Psoas muscle (tissue), 8 donors: ENCODE results near the gene CFAP97D2. TPM values are rescaled to one million over a fixed set of nuclear protein-coding genes. Genes with fewer than 3 reads are reported as not detected.

Source experiments
- ATAC-seq, 4 donors: fragments of 200-7000 bp; cut with Tn5 transposase; one replicate each; pipeline ENCODE4 v1.9.1; 2020; ENCODE audit warnings: moderate library complexity in 3 of 4, mild to moderate bottlenecking in 2 of 4
- DNase-seq, 2 donors: peaks; one replicate each; pipeline ENCODE4 v3.0.0-alpha.2; 2020
- H3K27ac ChIP-seq: fragments of 200-600 bp; one replicate; pipeline ENCODE4 v1.8.0; 2022
- H3K27me3 ChIP-seq, 3 donors: fragments of 200-600 bp in 1 of 3; one replicate each; pipeline versions ENCODE4 v1.6.1 to v1.8.0; 2013 to 2022; ENCODE audit warnings: low read length in 2 of 3, mild to moderate bottlenecking in 2 of 3, moderate library complexity in 1 of 3; ENCODE audit not compliant: insufficient read depth in 3 of 3
- H3K36me3 ChIP-seq, 2 donors: fragments of 200-600 bp in 1 of 2; one replicate each; pipeline versions ENCODE4 v1.6.1 to v1.8.0; 2013 to 2022; ENCODE audit warnings: low read depth in 1 of 2, mild to moderate bottlenecking in 1 of 2, moderate library complexity in 1 of 2; ENCODE audit not compliant: insufficient read depth in 1 of 2
- H3K4me1 ChIP-seq: fragments of 200-600 bp; one replicate; pipeline ENCODE4 v1.8.0; 2022
- H3K4me3 ChIP-seq: fragments of 200-600 bp; one replicate; pipeline ENCODE4 v1.8.0; 2022; ENCODE audit warnings: mild to moderate bottlenecking
- H3K9me3 ChIP-seq: fragments of 200-600 bp; one replicate; pipeline ENCODE4 v1.8.0; 2022
- WGBS, 3 donors: extraction: QIAGEN DNeasy Blood & Tissue Kit; methylation state at CpG; one replicate each; pipeline versions ENCODE4 v1.1.6 to v1.1.7; 2013; 5-methylcytosine and 5-hydroxymethylcytosine counted together
- intact Hi-C, 2 donors: fragments of 100-400 bp; cut with DNase I; formaldehyde crosslinking; loops; one replicate each; pipeline versions ENCODE4 v1.11.0 to v1.14.2; 2022
- polyA plus RNA-seq, 3 donors: library from polyadenylated mRNA; stranded (reverse); fragments of 200-250 nt; gene quantifications; one replicate each; pipeline ENCODE4 v1.2.3, GENCODE V29; 2013
- total RNA-seq, 4 donors: library from RNA; stranded (reverse); fragmentation: NEBNext Ultra II Directional in 2 of 4; extraction: Animal tissue kit (Norgen Biotek cat#: 25700) in 2 of 4; gene quantifications; one replicate each; pipeline versions ENCODE4 v1.2.1 to v1.2.4, GENCODE V29; 2021 to 2023
- TF ChIP-seq, protein P1 (sequence below): fragments of 200-600 bp; IDR thresholded peaks from one replicate; pipeline ENCODE4 v1.8.0; 2022; ENCODE audit warnings: antibody characterized with exemption
- donor health status: healthy with polysubstance abuse.
- donor health status: DM: no; HTN: no; CAD: no; lungs with moderate emphysema.
- donor health status: Bipolar disorder and iron deficiency.
- donor health status: healthy.
- donor health status: DM: yes; HTN: yes; CAD: no.
- donor health status: DM: no; HTN: no; CAD: no.
- donor health status: DM: no; HTN: no; CAD: no.
- donor health status: DM: yes; HTN: yes; CAD: no.

Gene CFAP97D2
- total and polyA plus RNA-seq, 7 donors: 0.09 TPM; not detected in 6

DNA sequence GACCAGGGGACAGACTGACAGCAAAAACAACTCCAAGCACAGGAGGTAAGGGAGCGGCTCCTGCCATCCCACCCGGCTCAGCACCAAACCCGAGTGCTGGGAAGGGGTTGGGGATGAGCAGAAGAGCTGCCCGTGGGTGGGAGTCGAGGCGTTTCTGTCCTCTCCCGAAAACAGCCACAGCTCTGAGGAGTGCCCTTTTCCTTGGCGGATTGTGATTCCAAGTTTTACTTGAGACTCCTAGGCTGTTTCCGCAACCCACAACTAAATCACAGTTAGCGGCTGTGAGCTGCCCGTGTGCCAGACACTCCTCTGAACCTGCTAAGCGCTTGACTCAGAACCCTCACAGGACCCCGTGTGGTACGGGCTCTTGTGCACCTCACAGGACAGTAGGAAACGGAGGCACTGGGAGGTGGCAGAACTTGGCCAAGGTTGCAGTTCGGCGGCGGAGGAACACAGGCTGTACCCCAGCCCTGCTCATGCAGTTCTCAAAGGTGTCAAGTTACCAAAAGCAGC is 21.4 kb downstream of the CFAP97D2 start:
- TF ChIP-seq, protein P1, sequence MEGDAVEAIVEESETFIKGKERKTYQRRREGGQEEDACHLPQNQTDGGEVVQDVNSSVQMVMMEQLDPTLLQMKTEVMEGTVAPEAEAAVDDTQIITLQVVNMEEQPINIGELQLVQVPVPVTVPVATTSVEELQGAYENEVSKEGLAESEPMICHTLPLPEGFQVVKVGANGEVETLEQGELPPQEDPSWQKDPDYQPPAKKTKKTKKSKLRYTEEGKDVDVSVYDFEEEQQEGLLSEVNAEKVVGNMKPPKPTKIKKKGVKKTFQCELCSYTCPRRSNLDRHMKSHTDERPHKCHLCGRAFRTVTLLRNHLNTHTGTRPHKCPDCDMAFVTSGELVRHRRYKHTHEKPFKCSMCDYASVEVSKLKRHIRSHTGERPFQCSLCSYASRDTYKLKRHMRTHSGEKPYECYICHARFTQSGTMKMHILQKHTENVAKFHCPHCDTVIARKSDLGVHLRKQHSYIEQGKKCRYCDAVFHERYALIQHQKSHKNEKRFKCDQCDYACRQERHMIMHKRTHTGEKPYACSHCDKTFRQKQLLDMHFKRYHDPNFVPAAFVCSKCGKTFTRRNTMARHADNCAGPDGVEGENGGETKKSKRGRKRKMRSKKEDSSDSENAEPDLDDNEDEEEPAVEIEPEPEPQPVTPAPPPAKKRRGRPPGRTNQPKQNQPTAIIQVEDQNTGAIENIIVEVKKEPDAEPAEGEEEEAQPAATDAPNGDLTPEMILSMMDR: no peak
- ATAC-seq (peak in 2 of 4 donors; percentile 38 to 55), DNase-seq (no peak)
- H3K4me3 ChIP-seq: peak overlapping the region; percentile 27
- intact Hi-C loops: no loop called here
- H3K27me3 ChIP-seq: peaks cover 0 to 33% (median 9%) of the 10 kb centered on the region in 3 donors
- WGBS, 3 donors: 16 to 36% (median 16%) methylated on average over 18 of the region's 18 CpGs
- no peak overlapping the region for H3K27ac ChIP-seq
- H3K9me3 ChIP-seq: no peaks in the 10 kb centered on the region
- H3K36me3 ChIP-seq: no peaks in the 10 kb centered on the region
- H3K4me1 ChIP-seq: no peaks in the 10 kb centered on the region

- intact Hi-C loops: no loop called here
- no peaks in the 10 kb centered on the region for H3K9me3 ChIP-seq
- H3K4me1 ChIP-seq: no peaks in the 10 kb centered on the region
- TF ChIP-seq, protein P1: no peak
- no peaks in the 10 kb centered on the region for H3K36me3 ChIP-seq
- no peak overlapping the region for H3K27ac ChIP-seq
- no peak overlapping the region for H3K4me3 ChIP-seq
- peaks cover 0 to 25% (median 9%) of the 10 kb centered on the region in 3 donors for H3K27me3 ChIP-seq
- no peak for ATAC-seq
- no peak for DNase-seq
- WGBS, 3 donors: 89 to 90% (median 90%) methylated on average over 6 of the region's 6 CpGs
Measured at GRCh38 chr13:114202581-114202980, 23.5 kb downstream of the CFAP97D2 start.

DNA sequence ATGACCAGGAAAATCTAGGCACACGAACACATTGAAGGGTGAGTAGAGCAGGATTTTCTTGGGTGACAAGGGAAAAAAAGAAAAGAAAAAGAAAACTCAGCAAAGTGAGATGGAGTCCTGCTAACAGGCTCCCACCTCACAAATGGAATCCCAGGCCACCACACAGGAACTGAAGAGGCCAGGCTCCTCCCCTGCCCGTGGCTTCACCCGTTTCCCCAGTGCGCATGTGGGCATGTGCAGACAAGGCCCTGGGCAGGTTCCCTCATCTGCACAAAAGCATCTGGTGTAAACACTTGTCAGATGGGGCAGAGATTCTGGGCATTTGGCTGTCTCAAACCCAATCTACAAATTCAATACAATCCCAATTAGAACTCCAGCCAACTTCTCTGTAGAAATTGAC is 24.5 kb downstream of the CFAP97D2 start:
- 58 to 87% (median 79%) methylated on average over 4 of the region's 4 CpGs for WGBS, 3 donors
- Histone ChIP-seq H3K27ac (no peak overlapping the region), H3K4me1 (no peaks in the 10 kb centered on the region), H3K27me3 (peaks cover 0 to 25% (median 8%) of the 10 kb centered on the region in 3 donors), H3K9me3 (no peaks in the 10 kb centered on the region), H3K4me3 (no peak overlapping the region), H3K36me3 (no peaks in the 10 kb centered on the region)
- TF ChIP-seq, protein P1: no peak
- DNase-seq: no peak
- intact Hi-C loops: no loop called here
- no peak for ATAC-seq

- Histone ChIP-seq H3K27me3 (peaks cover 0 to 25% (median 4%) of the 10 kb centered on the region in 3 donors), H3K4me3 (no peak overlapping the region), H3K27ac (no peak overlapping the region), H3K4me1 (no peaks in the 10 kb centered on the region), H3K36me3 (no peaks in the 10 kb centered on the region), H3K9me3 (no peaks in the 10 kb centered on the region)
- no peak for ATAC-seq
- 79 to 86% (median 81%) methylated on average over 4 of the region's 4 CpGs for WGBS, 3 donors
- DNase-seq: no peak
- intact Hi-C loops: no loop called here
- TF ChIP-seq, protein P1: no peak
Measured at GRCh38 chr13:114204894-114205293, 25.8 kb downstream of the CFAP97D2 start.

DNA sequence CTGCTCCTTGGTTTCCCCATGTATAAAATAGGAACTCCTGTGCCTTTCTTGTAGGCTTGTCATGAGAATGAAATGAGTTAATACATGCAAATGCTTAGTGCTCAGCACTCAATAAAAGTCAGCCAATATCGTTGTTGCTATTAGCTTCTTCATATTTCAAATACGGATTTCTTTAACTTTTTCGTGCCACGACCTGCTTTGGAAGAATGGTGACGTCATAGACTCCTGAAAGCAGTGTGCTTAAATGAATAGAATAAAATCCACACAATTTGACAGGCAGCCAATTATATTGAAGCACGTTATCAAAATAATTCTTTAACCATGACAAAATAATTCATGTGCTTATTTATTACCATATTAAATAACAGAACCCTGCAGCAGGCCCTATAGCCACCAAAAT is 29.1 kb downstream of the CFAP97D2 start:
- Histone ChIP-seq H3K27me3 (peaks cover 0 to 19% (median 0%) of the 10 kb centered on the region in 3 donors), H3K9me3 (no peaks in the 10 kb centered on the region), H3K4me1 (no peaks in the 10 kb centered on the region), H3K36me3 (no peaks in the 10 kb centered on the region), H3K27ac (no peak overlapping the region), H3K4me3 (no peak overlapping the region)
- TF ChIP-seq, protein P1: no peak
- DNase-seq (no peak), ATAC-seq (no peak)
- intact Hi-C loops: no loop called here
- WGBS, 3 donors: 65 to 74% (median 65%) methylated on average over 6 of the region's 6 CpGs
